Upper lobe of right lung (tissue), 1 donor: ENCODE data around the gene MMP15. TPM values are rescaled to one million over a fixed set of nuclear protein-coding genes. Genes with fewer than 3 reads are reported as not detected.
A peak's percentile ranks its signal among the peaks of the same experiment; 100 is the strongest.
"Not testable (repeated sequence)": the region's sequence is repeated elsewhere in the genome, so short reads cannot be mapped to it uniquely, and the experiment has no call there.

ENCODE experiments used
- ATAC-seq: fragments of 200-7000 bp; cut with Tn5 transposase; one replicate; pipeline ENCODE4 v1.9.1; 2020; ENCODE audit warnings: mild to moderate bottlenecking, moderate library complexity
- DNase-seq: peaks from one replicate; pipeline ENCODE4 v3.0.0-alpha.2; 2020
- H3K27ac ChIP-seq: fragments of 200-600 bp; one replicate; pipeline ENCODE4 v1.8.0; 2022
- H3K27me3 ChIP-seq: fragments of 200-600 bp; one replicate; pipeline ENCODE4 v1.8.0; 2022; ENCODE audit warnings: mild to moderate bottlenecking
- H3K36me3 ChIP-seq: fragments of 200-600 bp; one replicate; pipeline ENCODE4 v1.8.0; 2022
- H3K4me1 ChIP-seq: fragments of 200-600 bp; one replicate; pipeline ENCODE4 v1.8.0; 2022
- H3K4me3 ChIP-seq: fragments of 200-600 bp; one replicate; pipeline ENCODE4 v1.8.0; 2022; ENCODE audit warnings: mild to moderate bottlenecking
- H3K9me3 ChIP-seq: fragments of 200-600 bp; one replicate; pipeline ENCODE4 v1.8.0; 2022
- CTCF ChIP-seq: fragments of 200-600 bp; IDR thresholded peaks from one replicate; pipeline ENCODE4 v1.8.0; 2022; ENCODE audit warnings: antibody characterized with exemption
- intact Hi-C: fragments of 100-400 bp; cut with DNase I; formaldehyde crosslinking; loops from one replicate; pipeline ENCODE4 v1.11.0; 2022
- total RNA-seq: library from RNA; stranded (reverse); fragmentation: NEBNext Ultra II Directional; extraction: Animal tissue kit (Norgen Biotek cat#: 25700); gene quantifications from one replicate; pipeline ENCODE4 v1.2.1, GENCODE V29; 2021
- donor health status: DM: no; HTN: yes; CAD: no; lungs with severe emphysema.

The MMP15 gene
- total RNA-seq, 1 donor from 2014 or later: 25.2 TPM

GRCh38 chr16:58000706-58001676, 24.6 kb upstream of the MMP15 start, which contains the start of gene USB1:
Gene USB1, plus strand, starts transcription at chr16:58001407. Its CDS starts 77 bp downstream, at chr16:58001484.
- Histone ChIP-seq H3K9me3 (no peaks in the 10 kb centered on the region), H3K4me1 (peaks cover 28% of the 10 kb centered on the region), H3K4me3 (peak within 1 kb of the TSS; percentile 66), H3K27me3 (no peaks in the 10 kb centered on the region), H3K27ac (peak within 1 kb of the TSS; percentile 85), H3K36me3 (peaks cover 21% of the 10 kb centered on the region)
- peak; percentile 67 for TF ChIP-seq CTCF
- intact Hi-C loops: loop anchor here (5.0 kb wide), 1 partner anchor 94 kb away; no protein-coding TSS in a partner anchor
- peak; percentile 94 for DNase-seq
- ATAC-seq: peak; percentile 92

GRCh38 chr16:58001781-58002415, 23.7 kb upstream of the MMP15 start:
- Histone ChIP-seq H3K27ac (peak overlapping the region; percentile 85), H3K9me3 (no peaks in the 10 kb centered on the region), H3K36me3 (peaks cover 12% of the 10 kb centered on the region), H3K27me3 (no peaks in the 10 kb centered on the region), H3K4me1 (peaks cover 28% of the 10 kb centered on the region), H3K4me3 (peak overlapping the region; percentile 66)
- intact Hi-C loops: loop anchor here (5.0 kb wide), 1 partner anchor 95 kb away; no protein-coding TSS in a partner anchor
- TF ChIP-seq CTCF: no peak
- DNase-seq (no peak), ATAC-seq (no peak)

- intact Hi-C loops: loop anchor here (5.0 kb wide), 1 partner anchor 95 kb away; no protein-coding TSS in a partner anchor
- Histone ChIP-seq H3K9me3 (no peaks in the 10 kb centered on the region), H3K36me3 (peaks cover 6% of the 10 kb centered on the region), H3K4me3 (no peak overlapping the region), H3K27me3 (no peaks in the 10 kb centered on the region), H3K4me1 (peaks cover 28% of the 10 kb centered on the region), H3K27ac (no peak overlapping the region)
- ATAC-seq (no peak), DNase-seq (no peak)
- no peak for TF ChIP-seq CTCF
Measured at GRCh38 chr16:58002416-58002800, 23.1 kb upstream of the MMP15 start.

- Histone ChIP-seq H3K36me3 (peaks cover 1% of the 10 kb centered on the region), H3K27ac (no peak overlapping the region), H3K9me3 (no peaks in the 10 kb centered on the region), H3K4me1 (peaks cover 25% of the 10 kb centered on the region), H3K27me3 (no peaks in the 10 kb centered on the region), H3K4me3 (no peak overlapping the region)
- ATAC-seq (no peak), DNase-seq (no peak)
- no peak for TF ChIP-seq CTCF
- intact Hi-C loops: loop anchor here (5.0 kb wide), 1 partner anchor 96 kb away; no protein-coding TSS in a partner anchor
Measured at GRCh38 chr16:58002936-58003335, 22.6 kb upstream of the MMP15 start.

GRCh38 chr16:58004736-58005135, 20.8 kb upstream of the MMP15 start:
- intact Hi-C loops: loop anchor here (5.0 kb wide), 1 partner anchor 97 kb away; no protein-coding TSS in a partner anchor
- H3K27ac ChIP-seq, H3K4me3 ChIP-seq, H3K4me1 ChIP-seq, ATAC-seq, H3K27me3 ChIP-seq, H3K9me3 ChIP-seq, H3K36me3 ChIP-seq: not testable (repeated sequence)
- peak; percentile 43 for DNase-seq
